GM19467 (cell line): ENCODE results near the gene CCDC102B.
"Not testable (repeated sequence)": the region's sequence is repeated elsewhere in the genome, so short reads cannot be mapped to it uniquely, and the experiment has no call there.

Source experiments
- ATAC-seq: cut with Tn5 transposase; IDR thresholded peaks from one replicate; pipeline ENCODE4 v1.9.1; 2021; ENCODE audit warnings: mild to moderate bottlenecking, moderate library complexity; ENCODE audit not compliant: unreplicated experiment

Gene CCDC102B

GRCh38 chr18:68962623-68963022, 164.7 kb downstream of the CCDC102B start:
- ATAC-seq, result no peak

- ATAC-seq, result no peak
Measured at GRCh38 chr18:68965817-68966216, 167.9 kb downstream of the CCDC102B start.

GRCh38 chr18:68969027-68969426, 171.1 kb downstream of the CCDC102B start:
- ATAC-seq, result no peak

- ATAC-seq, result no peak
Measured at GRCh38 chr18:68972176-68972575, 174.3 kb downstream of the CCDC102B start.

- ATAC-seq, result no peak
Measured at GRCh38 chr18:68979737-68980136, 181.9 kb downstream of the CCDC102B start.

- ATAC-seq, result no peak
Measured at GRCh38 chr18:68983126-68983525, 185.2 kb downstream of the CCDC102B start.

GRCh38 chr18:68984342-68984741, 186.5 kb downstream of the CCDC102B start:
- no peak for ATAC-seq

- peak; percentile 92 for ATAC-seq
Measured at GRCh38 chr18:68985172-68985820, 187.4 kb downstream of the CCDC102B start.

GRCh38 chr18:68991286-68991685, 193.4 kb downstream of the CCDC102B start:
- no peak for ATAC-seq

- ATAC-seq, result no peak
Measured at GRCh38 chr18:68992719-68993482, 195.0 kb downstream of the CCDC102B start.

GRCh38 chr18:68995675-68996074, 197.8 kb downstream of the CCDC102B start:
- no peak for ATAC-seq

- ATAC-seq, result no peak
Measured at GRCh38 chr18:68997845-68998244, 200.0 kb downstream of the CCDC102B start.

- ATAC-seq, result no peak
Measured at GRCh38 chr18:69000366-69000765, 202.5 kb downstream of the CCDC102B start.

GRCh38 chr18:69002233-69002632, 204.4 kb downstream of the CCDC102B start:
- no peak for ATAC-seq

- not testable (repeated sequence) for ATAC-seq
Measured at GRCh38 chr18:69006212-69006611, 208.3 kb downstream of the CCDC102B start.

- no peak for ATAC-seq
Measured at GRCh38 chr18:69008538-69008937, 210.7 kb downstream of the CCDC102B start.

GRCh38 chr18:69021211-69021805, 223.4 kb downstream of the CCDC102B start:
- ATAC-seq, result no peak

- ATAC-seq, result no peak
Measured at GRCh38 chr18:69022426-69022825, 224.5 kb downstream of the CCDC102B start.

- ATAC-seq, result no peak
Measured at GRCh38 chr18:69031571-69031970, 233.7 kb downstream of the CCDC102B start.

GRCh38 chr18:69032009-69032408, 234.1 kb downstream of the CCDC102B start:
- no peak for ATAC-seq

- ATAC-seq, result no peak
Measured at GRCh38 chr18:69035756-69036155, 237.9 kb downstream of the CCDC102B start.

- no peak for ATAC-seq
Measured at GRCh38 chr18:69044215-69044614, 246.3 kb downstream of the CCDC102B start.
